Measurements from ENCODE around the gene BCL11A. TPM values are rescaled to one million over a fixed set of nuclear protein-coding genes. Genes with fewer than 3 reads are reported as not detected.

The BCL11A gene
- total RNA-seq, 1 experiment from 2014 or later, result 0.33 TPM

DNA sequence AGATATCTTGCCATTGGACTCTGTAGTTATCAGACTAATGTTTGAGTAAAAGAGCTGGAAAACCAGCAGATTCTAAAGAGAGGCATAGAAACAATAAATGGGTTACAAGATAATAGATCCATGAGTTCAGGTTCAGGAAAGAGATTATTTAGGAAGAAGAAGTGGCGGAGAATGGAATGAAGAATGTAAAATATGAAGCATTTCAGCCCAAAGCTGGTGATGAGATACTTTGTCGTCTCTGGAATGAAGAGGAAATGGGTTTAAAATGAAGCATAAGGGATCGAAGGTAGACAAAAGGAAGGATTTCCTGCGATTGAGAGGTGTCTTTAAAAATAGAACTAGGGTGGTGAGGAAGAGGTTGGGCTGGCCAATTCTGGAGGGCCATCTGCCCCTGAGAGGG, 36.6 kb downstream of the BCL11A start:
- Histone ChIP-seq H3K9me3 (ENCODE audit: control insufficient read depth, insufficient read depth, low read depth, low read length) (no peaks in the 10 kb centered on the region), H3K36me3 (ENCODE audit: control insufficient read depth, insufficient read depth, low read length) (no peaks in the 10 kb centered on the region), H3K27me3 (ENCODE audit: control insufficient read depth, insufficient read depth, low read length) (peaks cover 9% of the 10 kb centered on the region; the same call in 1 of the 2 replicates), H3K4me1 (ENCODE audit: control insufficient read depth, insufficient read depth, low read length) (no peaks in the 10 kb centered on the region), H3K27ac (ENCODE audit: low read length) (no peak overlapping the region), H3K4me3 (ENCODE audit: low read depth in 2 of 2, low read length in 2 of 2) (no peak overlapping the region)
- DNase-seq (ENCODE audit: low read depth, low spot score), result no peak
- no TSS peak for BruUV-seq (replicated peaks)
- intact Hi-C loops (cut with micrococcal nuclease; ENCODE audit: unreplicated experiment), result no loop called here
- CTCF ChIA-PET, result no interaction called here
- no peak for ATAC-seq
- no peak for TF ChIP-seq REST (IDR thresholded peaks at IDR 0.05; ENCODE audit: insufficient read depth in 1 of 2, low read depth in 2 of 2, low read length in 1 of 2)
- no peak for TF ChIP-seq POLR2AphosphoS5 (IDR thresholded peaks at IDR 0.05; ENCODE audit: low read depth, low read length)
- POLR2A ChIA-PET, result no interaction called here
- in situ Hi-C loops (cut with HindIII; ENCODE audit: low pct_unique_long_range_greater_than_20kb, low sequenced_read_pairs), result no loop called here

- Histone ChIP-seq H3K27ac (ENCODE audit: low read length) (no peak overlapping the region), H3K36me3 (ENCODE audit: control insufficient read depth, insufficient read depth, low read length) (no peaks in the 10 kb centered on the region), H3K4me3 (ENCODE audit: low read depth in 2 of 2, low read length in 2 of 2) (no peak overlapping the region), H3K9me3 (ENCODE audit: control insufficient read depth, insufficient read depth, low read depth, low read length) (no peaks in the 10 kb centered on the region), H3K27me3 (ENCODE audit: control insufficient read depth, insufficient read depth, low read length) (peaks cover 9% of the 10 kb centered on the region; the same call in 1 of the 2 replicates), H3K4me1 (ENCODE audit: control insufficient read depth, insufficient read depth, low read length) (no peaks in the 10 kb centered on the region)
- ATAC-seq (no peak), DNase-seq (ENCODE audit: low read depth, low spot score) (no peak)
- no peak for TF ChIP-seq REST (IDR thresholded peaks at IDR 0.05; ENCODE audit: insufficient read depth in 1 of 2, low read depth in 2 of 2, low read length in 1 of 2)
- TF ChIP-seq, protein P1, sequence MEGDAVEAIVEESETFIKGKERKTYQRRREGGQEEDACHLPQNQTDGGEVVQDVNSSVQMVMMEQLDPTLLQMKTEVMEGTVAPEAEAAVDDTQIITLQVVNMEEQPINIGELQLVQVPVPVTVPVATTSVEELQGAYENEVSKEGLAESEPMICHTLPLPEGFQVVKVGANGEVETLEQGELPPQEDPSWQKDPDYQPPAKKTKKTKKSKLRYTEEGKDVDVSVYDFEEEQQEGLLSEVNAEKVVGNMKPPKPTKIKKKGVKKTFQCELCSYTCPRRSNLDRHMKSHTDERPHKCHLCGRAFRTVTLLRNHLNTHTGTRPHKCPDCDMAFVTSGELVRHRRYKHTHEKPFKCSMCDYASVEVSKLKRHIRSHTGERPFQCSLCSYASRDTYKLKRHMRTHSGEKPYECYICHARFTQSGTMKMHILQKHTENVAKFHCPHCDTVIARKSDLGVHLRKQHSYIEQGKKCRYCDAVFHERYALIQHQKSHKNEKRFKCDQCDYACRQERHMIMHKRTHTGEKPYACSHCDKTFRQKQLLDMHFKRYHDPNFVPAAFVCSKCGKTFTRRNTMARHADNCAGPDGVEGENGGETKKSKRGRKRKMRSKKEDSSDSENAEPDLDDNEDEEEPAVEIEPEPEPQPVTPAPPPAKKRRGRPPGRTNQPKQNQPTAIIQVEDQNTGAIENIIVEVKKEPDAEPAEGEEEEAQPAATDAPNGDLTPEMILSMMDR (IDR thresholded peaks at IDR 0.05), result no peak
- ChIA-PET POLR2A (no interaction called here), CTCF (no interaction called here)
- intact Hi-C loops (cut with micrococcal nuclease; ENCODE audit: unreplicated experiment), result no loop called here
- BruUV-seq (replicated peaks), result no TSS peak
- in situ Hi-C loops (cut with HindIII; ENCODE audit: low pct_unique_long_range_greater_than_20kb, low sequenced_read_pairs), result no loop called here
These were observed 37.1 kb downstream of the BCL11A start for GRCh38 chr2:60516383-60516811.
